Keratinocyte (primary cell): ENCODE data around the gene TSKU. TPM values are rescaled to one million over a fixed set of nuclear protein-coding genes. Genes with fewer than 3 reads are reported as not detected.

Source experiments
- DNase-seq: peaks from one replicate; pipeline ENCODE4 v3.0.0-alpha.2; 2011; ENCODE audit warnings: low read depth, missing footprints, low spot score
- FAIRE-seq: peaks from 2 replicates; lab custom pipeline; 2011; peaks lifted over from hg19 to GRCh38; lab: Jason Lieb, UNC
- H2AFZ ChIP-seq: 2 replicates; pipeline ENCODE4 v1.6.0; 2012; ENCODE audit warnings: low read length, control low read depth, inconsistent platforms; ENCODE audit not compliant: control insufficient read depth
- H3K27ac ChIP-seq: 2 replicates; pipeline ENCODE4 v1.5.1; 2011; ENCODE audit warnings: low read length; ENCODE audit not compliant: control insufficient read depth, insufficient read depth
- H3K27me3 ChIP-seq: 3 replicates; pipeline ENCODE4 v1.6.0; 2011; ENCODE audit warnings: low read length; ENCODE audit not compliant: control insufficient read depth, insufficient read depth; ENCODE audit errors: extremely low read depth
- H3K36me3 ChIP-seq, 2 experiments: 2 replicates in 1 of 2; 3 replicates in 1 of 2; pipeline ENCODE4 v1.5.1; 2011; ENCODE audit warnings: low read length in 2 of 2, mild to moderate bottlenecking in 1 of 2; ENCODE audit not compliant: control insufficient read depth in 2 of 2, insufficient read depth in 2 of 2; ENCODE audit errors: extremely low read depth in 1 of 2
- H3K4me1 ChIP-seq: 3 replicates; pipeline ENCODE4 v1.5.1; 2011; ENCODE audit warnings: low read length; ENCODE audit not compliant: control insufficient read depth, insufficient read depth; ENCODE audit errors: extremely low read depth
- H3K4me2 ChIP-seq: 3 replicates; pipeline ENCODE4 v1.6.0; 2011; ENCODE audit warnings: low read depth, low read length; ENCODE audit not compliant: control insufficient read depth, insufficient read depth; ENCODE audit errors: extremely low read depth
- H3K4me3 ChIP-seq, 3 experiments: fragments of 200-600 bp in 1 of 3; sonication (generic) in 1 of 3; 2 replicates in 2 of 3; 3 replicates in 1 of 3; pipeline ENCODE4 v1.5.1; 2011 to 2016; ENCODE audit warnings: low read length in 3 of 3, mild to moderate bottlenecking in 3 of 3, control low read depth in 2 of 3, inconsistent platforms in 1 of 3, low read depth in 1 of 3, mixed read lengths in 1 of 3, mixed run types in 1 of 3, moderate library complexity in 1 of 3; ENCODE audit not compliant: control insufficient read depth in 2 of 3, insufficient read depth in 2 of 3; ENCODE audit errors: extremely low read depth in 1 of 3
- H3K79me2 ChIP-seq: 2 replicates; pipeline ENCODE4 v1.6.0; 2012; ENCODE audit warnings: low read length; ENCODE audit not compliant: control insufficient read depth, insufficient read depth
- H3K9ac ChIP-seq: 3 replicates; pipeline ENCODE4 v1.6.0; 2011; ENCODE audit warnings: low read length; ENCODE audit not compliant: control insufficient read depth, insufficient read depth; ENCODE audit errors: extremely low read depth
- H3K9me1 ChIP-seq: 3 replicates; pipeline ENCODE4 v1.6.0; 2011; ENCODE audit warnings: low read length; ENCODE audit not compliant: control insufficient read depth, insufficient read depth; ENCODE audit errors: extremely low read depth
- H3K9me3 ChIP-seq: 2 replicates; pipeline ENCODE4 v1.5.1; 2012; ENCODE audit warnings: low read depth, low read length; ENCODE audit not compliant: control insufficient read depth
- H4K20me1 ChIP-seq: 3 replicates; pipeline ENCODE4 v1.6.0; 2011; ENCODE audit warnings: low read length; ENCODE audit not compliant: control insufficient read depth, insufficient read depth; ENCODE audit errors: extremely low read depth
- EZH2 ChIP-seq: IDR thresholded peaks from one replicate; pipeline ENCODE4 v1.6.1; 2012; ENCODE audit warnings: inconsistent platforms, mild to moderate bottlenecking, low read length, moderate library complexity
- dilution Hi-C: fragments of 300-500 bp; cut with MboI; formaldehyde crosslinking; loops from one replicate; pipeline ENCODE4 v1.7.0; 2020; ENCODE audit warnings: low sequenced_read_pairs; ENCODE audit not compliant: extremely low pct_ligation_motif_present
- polyA plus RNA-seq, 5 experiments: library from polyadenylated mRNA; depleted of rRNA in 3 of 5; stranded (reverse) in 3 of 5; stranded (forward) in 1 of 5; unstranded in 1 of 5; fragments of >200 nt; gene quantifications; 1 replicate in 1 of 5; 2 replicates in 3 of 5; 3 replicates in 1 of 5; pipeline versions ENCODE4 v1.2.1 to v1.2.3, GENCODE V29; 2011 to 2012; ENCODE audit warnings: missing spikeins in 2 of 5, low read depth in 1 of 5, low replicate concordance in 1 of 5
- TF ChIP-seq, protein P1 (sequence below), 3 experiments: IDR thresholded peaks in 1 of 3; conservative IDR thresholded peaks in 1 of 3; optimal IDR thresholded peaks in 1 of 3; 2 replicates in 2 of 3; 3 replicates in 1 of 3; pipeline versions ENCODE3 to v1.5.1; 2011; ENCODE audit warnings: low read length in 3 of 3, mild to moderate bottlenecking in 3 of 3, moderate library complexity in 2 of 3, control low read depth in 1 of 3, inconsistent platforms in 1 of 3; ENCODE audit not compliant: insufficient read depth in 2 of 3; ENCODE audit errors: extremely low read depth in 1 of 3

The TSKU gene
- polyA plus RNA-seq, 1 donor (not counting 4 experiments of a cell fraction or from before 2014, with no cell fraction given), result 22.8 TPM

DNA sequence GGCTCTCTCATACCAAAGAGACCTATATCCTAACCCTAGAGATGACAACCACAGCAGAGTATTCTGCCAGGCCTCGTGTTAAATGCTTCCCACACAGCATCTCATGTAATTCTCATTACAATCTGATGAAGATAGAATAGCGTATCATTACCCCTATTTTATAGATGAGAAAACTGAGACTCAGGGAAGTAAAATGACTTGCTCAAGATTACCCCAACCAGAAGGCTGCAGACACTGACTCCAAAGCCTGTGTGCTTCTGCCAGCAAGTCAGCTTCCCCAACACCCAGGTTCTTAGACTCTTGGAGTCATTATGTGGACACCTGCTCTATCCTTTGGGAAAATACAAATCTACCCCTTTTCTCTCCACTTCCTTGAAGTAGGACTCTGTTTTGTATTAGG is 23.6 kb upstream of the TSKU start:
- H3K4me2 ChIP-seq, result no peak overlapping the region
- H3K79me2 ChIP-seq, result no peaks in the 10 kb centered on the region
- TF ChIP-seq EZH2, result no peak
- no peaks in the 10 kb centered on the region for H4K20me1 ChIP-seq
- dilution Hi-C loops, result no loop called here
- H3K9ac ChIP-seq, result no peak overlapping the region
- peaks cover 22% of the 10 kb centered on the region for H3K4me1 ChIP-seq
- H3K27me3 ChIP-seq, result no peaks in the 10 kb centered on the region
- H2AFZ ChIP-seq, result no peak overlapping the region
- H3K9me3 ChIP-seq, result no peaks in the 10 kb centered on the region
- H3K27ac ChIP-seq, result no peak overlapping the region
- DNase-seq, result no peak
- H3K36me3 ChIP-seq, result no peaks in the 10 kb centered on the region
- no peak overlapping the region for H3K4me3 ChIP-seq
- FAIRE-seq, result no peak
- H3K9me1 ChIP-seq, result no peaks in the 10 kb centered on the region

DNA sequence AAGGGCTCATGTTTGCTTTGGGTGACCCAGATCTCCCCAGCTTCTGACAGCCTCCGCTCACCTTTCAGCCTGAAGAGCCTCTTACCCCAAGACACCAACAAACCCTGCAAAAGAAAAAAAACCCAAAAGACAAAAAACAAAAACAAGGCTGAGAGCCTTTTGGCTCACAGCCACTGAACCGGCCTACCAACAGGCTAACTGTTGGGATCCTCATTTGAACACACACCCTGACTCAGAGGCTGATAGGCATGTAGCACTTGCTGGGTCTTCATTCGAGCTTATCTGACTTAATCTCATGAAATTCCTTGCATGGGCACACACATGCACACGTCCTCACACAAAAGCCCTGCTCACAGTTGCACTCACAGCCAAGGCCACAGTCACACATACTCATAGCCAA is 22.9 kb upstream of the TSKU start:
- TF ChIP-seq, protein P1, sequence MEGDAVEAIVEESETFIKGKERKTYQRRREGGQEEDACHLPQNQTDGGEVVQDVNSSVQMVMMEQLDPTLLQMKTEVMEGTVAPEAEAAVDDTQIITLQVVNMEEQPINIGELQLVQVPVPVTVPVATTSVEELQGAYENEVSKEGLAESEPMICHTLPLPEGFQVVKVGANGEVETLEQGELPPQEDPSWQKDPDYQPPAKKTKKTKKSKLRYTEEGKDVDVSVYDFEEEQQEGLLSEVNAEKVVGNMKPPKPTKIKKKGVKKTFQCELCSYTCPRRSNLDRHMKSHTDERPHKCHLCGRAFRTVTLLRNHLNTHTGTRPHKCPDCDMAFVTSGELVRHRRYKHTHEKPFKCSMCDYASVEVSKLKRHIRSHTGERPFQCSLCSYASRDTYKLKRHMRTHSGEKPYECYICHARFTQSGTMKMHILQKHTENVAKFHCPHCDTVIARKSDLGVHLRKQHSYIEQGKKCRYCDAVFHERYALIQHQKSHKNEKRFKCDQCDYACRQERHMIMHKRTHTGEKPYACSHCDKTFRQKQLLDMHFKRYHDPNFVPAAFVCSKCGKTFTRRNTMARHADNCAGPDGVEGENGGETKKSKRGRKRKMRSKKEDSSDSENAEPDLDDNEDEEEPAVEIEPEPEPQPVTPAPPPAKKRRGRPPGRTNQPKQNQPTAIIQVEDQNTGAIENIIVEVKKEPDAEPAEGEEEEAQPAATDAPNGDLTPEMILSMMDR (optimal IDR thresholded peaks at IDR 0.05 in 1 of 3, IDR thresholded peaks at IDR 0.05 in 1 of 3, conservative IDR thresholded peaks at IDR 0.05 in 1 of 3; ENCODE audit: extremely low read depth in 1 of 3, insufficient read depth in 2 of 3, low read length in 3 of 3), result no peak
- TF ChIP-seq EZH2, result no peak
- H3K9me3 ChIP-seq, result no peaks in the 10 kb centered on the region
- H2AFZ ChIP-seq, result no peak overlapping the region
- H3K79me2 ChIP-seq, result no peaks in the 10 kb centered on the region
- H3K9ac ChIP-seq, result no peak overlapping the region
- no peaks in the 10 kb centered on the region for H3K9me1 ChIP-seq
- H3K4me3 ChIP-seq, result no peak overlapping the region
- H3K36me3 ChIP-seq, result no peaks in the 10 kb centered on the region
- no peak overlapping the region for H3K4me2 ChIP-seq
- H3K4me1 ChIP-seq, result peaks cover 26% of the 10 kb centered on the region
- DNase-seq, result no peak
- no peaks in the 10 kb centered on the region for H3K27me3 ChIP-seq
- H3K27ac ChIP-seq, result no peak overlapping the region
- H4K20me1 ChIP-seq, result no peaks in the 10 kb centered on the region
- dilution Hi-C loops, result no loop called here
- FAIRE-seq, result no peak

DNA sequence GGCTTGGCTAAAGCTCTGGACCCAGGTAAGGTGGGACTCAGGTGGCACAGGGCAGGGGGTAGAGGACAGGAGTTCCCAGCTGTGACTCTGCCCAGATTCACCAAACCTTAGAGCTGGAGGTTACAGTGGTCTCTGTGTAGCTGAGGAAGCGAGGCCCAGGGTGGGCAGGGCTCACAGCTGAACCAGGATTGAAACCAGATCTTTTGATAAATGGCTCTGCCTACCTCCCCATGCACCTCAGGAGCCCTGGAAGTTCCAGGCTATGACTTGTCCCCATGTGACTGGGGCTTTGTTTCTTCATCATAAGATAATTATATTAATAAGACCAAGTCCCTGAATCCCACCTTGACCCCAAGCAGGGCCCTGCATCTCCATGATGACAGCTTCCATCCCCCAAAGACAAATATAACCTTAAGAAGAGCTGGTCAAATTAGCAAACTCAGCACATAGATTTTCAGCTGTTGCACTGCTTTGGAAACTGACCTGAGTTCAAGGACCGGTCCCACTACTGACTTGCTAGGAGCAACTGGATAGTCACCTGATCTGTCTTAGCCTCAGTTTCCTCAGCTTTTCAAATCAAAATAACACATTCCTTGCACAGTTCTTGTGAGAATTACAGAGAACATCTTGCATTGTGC is 21.3 kb upstream of the TSKU start:
- dilution Hi-C loops, result no loop called here
- TF ChIP-seq, protein P1 (optimal IDR thresholded peaks at IDR 0.05 in 1 of 3, IDR thresholded peaks at IDR 0.05 in 1 of 3, conservative IDR thresholded peaks at IDR 0.05 in 1 of 3; ENCODE audit: extremely low read depth in 1 of 3, insufficient read depth in 2 of 3, low read length in 3 of 3), result no peak
- no peak for TF ChIP-seq EZH2
- Histone ChIP-seq H3K4me1 (peaks cover 26% of the 10 kb centered on the region), H3K9me1 (no peaks in the 10 kb centered on the region), H3K4me3 (no peak overlapping the region), H3K79me2 (no peaks in the 10 kb centered on the region), H3K4me2 (no peak overlapping the region), H3K9ac (no peak overlapping the region), H3K9me3 (no peaks in the 10 kb centered on the region), H3K27ac (no peak overlapping the region), H3K36me3 (no peaks in the 10 kb centered on the region), H3K27me3 (no peaks in the 10 kb centered on the region), H4K20me1 (no peaks in the 10 kb centered on the region), H2AFZ (no peak overlapping the region)
- no peak for FAIRE-seq
- no peak for DNase-seq
